Coronary artery (tissue), 2 donors: ENCODE measurements around the gene KTN1.

Source experiments
- DNase-seq: peaks from one replicate; pipeline ENCODE4 v3.0.0-alpha.2; 2017; ENCODE audit warnings: low spot score
- H3K27ac ChIP-seq, 2 donors: fragments of 200-600 bp; sonication (generic); one replicate each; pipeline ENCODE4 v1.5.1; 2016 to 2019
- H3K4me3 ChIP-seq: fragments of 200-600 bp; sonication (generic); 2 replicates; pipeline ENCODE4 v1.5.1; 2016; ENCODE audit warnings: mild to moderate bottlenecking, moderate library complexity
- TF ChIP-seq, protein P1 (sequence below): fragments of 200-600 bp; sonication (generic); IDR thresholded peaks from one replicate; pipeline ENCODE4 v1.5.1; 2019; ENCODE audit warnings: antibody characterized with exemption

Gene KTN1

DNA sequence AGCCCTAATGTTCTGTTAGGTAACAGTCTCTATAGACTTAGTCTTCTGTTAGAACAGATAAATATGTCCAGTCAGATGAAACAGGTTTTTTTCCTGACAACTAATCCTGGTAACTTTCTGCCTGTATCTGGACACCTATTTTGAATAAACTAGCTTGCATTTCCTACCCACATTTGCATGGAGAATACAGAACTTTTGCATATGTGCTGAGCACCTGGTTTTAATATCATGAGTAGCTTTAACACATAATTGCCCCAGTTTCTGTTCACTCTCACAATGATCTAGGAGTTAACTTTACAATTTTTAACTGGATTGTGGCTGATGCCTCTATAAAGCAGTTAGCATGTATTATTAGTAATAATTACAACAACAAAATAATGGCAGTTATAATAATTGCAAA, 111.7 kb downstream of the KTN1 start:
- Histone ChIP-seq H3K4me3 (no peak overlapping the region), H3K27ac (no peak overlapping the region)
- TF ChIP-seq, protein P1, sequence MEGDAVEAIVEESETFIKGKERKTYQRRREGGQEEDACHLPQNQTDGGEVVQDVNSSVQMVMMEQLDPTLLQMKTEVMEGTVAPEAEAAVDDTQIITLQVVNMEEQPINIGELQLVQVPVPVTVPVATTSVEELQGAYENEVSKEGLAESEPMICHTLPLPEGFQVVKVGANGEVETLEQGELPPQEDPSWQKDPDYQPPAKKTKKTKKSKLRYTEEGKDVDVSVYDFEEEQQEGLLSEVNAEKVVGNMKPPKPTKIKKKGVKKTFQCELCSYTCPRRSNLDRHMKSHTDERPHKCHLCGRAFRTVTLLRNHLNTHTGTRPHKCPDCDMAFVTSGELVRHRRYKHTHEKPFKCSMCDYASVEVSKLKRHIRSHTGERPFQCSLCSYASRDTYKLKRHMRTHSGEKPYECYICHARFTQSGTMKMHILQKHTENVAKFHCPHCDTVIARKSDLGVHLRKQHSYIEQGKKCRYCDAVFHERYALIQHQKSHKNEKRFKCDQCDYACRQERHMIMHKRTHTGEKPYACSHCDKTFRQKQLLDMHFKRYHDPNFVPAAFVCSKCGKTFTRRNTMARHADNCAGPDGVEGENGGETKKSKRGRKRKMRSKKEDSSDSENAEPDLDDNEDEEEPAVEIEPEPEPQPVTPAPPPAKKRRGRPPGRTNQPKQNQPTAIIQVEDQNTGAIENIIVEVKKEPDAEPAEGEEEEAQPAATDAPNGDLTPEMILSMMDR, result no peak
- DNase-seq, result no peak

- Histone ChIP-seq H3K27ac (no peak overlapping the region), H3K4me3 (no peak overlapping the region)
- TF ChIP-seq, protein P1, result no peak
- DNase-seq, result no peak
Observed at GRCh38 chr14:55693904-55694303, 113.9 kb downstream of the KTN1 start.

DNA sequence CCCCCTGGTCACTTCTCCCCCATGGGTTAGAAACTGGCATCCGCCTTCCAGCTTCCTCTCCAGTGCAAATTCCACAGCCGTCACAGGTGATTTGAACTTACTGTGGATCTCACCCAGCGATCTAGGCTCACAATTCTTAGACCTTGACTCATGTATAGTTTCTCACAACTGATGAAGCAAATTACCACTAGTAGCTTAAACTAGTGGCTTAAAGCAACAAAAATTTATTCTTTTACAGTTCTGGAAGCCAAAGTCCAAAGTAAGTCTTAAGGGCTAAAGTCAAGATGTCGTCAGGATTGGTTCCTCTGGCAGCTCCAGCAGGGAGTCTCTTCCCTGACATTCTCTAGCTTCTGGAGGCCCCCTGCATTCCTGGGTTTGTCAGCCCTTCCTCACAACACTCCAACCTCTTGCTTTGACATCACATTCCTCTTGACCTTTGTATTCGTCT, 117.4 kb downstream of the KTN1 start:
- no peak for DNase-seq
- H3K4me3 ChIP-seq, result no peak overlapping the region
- TF ChIP-seq, protein P1, result no peak
- no peak overlapping the region for H3K27ac ChIP-seq

DNA sequence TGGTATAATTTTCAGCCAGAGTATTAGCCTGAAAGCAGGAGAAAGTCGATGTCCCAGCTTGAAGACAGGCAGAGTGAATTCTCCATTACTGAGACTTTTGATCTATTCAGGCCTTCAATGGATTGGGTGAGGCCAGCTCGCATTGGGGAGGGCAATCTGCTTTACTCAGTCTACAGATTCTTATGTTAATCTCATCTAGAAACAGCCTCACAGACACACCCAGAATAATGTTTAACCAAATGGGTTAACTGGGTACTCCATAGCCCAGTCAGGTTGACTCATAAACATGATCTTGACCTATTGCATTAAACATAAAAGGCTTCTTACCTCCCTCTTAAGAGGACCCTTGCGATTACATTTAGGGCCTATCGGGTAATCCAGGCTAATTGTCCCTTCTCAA, 118.0 kb downstream of the KTN1 start:
- Histone ChIP-seq H3K27ac (no peak overlapping the region), H3K4me3 (no peak overlapping the region)
- no peak for DNase-seq
- TF ChIP-seq, protein P1, result no peak

- no peak overlapping the region for H3K4me3 ChIP-seq
Observed at GRCh38 chr14:55699131-55700057, 119.4 kb downstream of the KTN1 start.

DNA sequence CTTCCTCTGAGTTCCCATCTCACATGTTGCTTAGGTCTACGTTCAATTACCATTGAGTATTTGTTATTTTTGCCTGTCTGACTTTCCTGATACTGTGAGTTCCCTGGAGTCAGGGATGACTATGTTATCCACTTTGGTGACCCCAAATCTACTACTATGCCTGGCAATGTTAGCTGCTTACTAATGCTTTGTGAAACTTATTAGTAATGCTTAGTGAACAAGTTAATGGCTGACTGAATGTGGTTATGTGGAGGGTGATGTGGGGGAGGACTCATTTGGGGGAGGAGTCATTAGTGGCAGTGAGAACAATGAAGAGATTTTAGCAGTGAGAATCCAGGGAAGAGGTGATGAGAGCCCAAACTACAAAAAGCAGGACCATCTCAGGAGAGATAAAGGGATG, 121.6 kb downstream of the KTN1 start:
- no peak for DNase-seq
- TF ChIP-seq, protein P1, result no peak
- Histone ChIP-seq H3K27ac (no peak overlapping the region), H3K4me3 (no peak overlapping the region)

More at GRCh38 chr14:55699131-55700057, 119.4 kb downstream of the KTN1 start:
- no peak overlapping the region for H3K27ac ChIP-seq
- TF ChIP-seq, protein P1, result no peak
- no peak for DNase-seq

DNA sequence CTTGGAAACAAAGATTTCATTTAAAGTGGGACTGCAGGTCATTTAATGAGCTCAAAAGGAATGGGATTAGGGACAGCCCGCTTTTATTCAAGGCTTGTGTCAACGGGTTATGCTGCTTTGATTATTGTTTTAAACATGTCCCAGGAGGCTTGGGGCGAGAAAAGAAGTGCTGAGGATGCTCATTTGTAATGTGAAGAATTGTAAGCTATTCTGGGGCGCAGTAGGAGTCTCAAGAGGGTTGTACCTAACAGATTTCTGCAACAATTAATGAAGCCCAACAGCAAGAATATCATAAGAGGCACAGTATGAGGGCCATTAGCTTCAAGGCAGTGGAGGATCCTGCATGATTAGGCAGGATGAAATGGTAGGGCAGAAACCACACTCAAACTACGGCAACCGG, 122.5 kb downstream of the KTN1 start:
- Histone ChIP-seq H3K27ac (no peak overlapping the region), H3K4me3 (no peak overlapping the region)
- TF ChIP-seq, protein P1, result no peak
- DNase-seq, result no peak
